ENCODE measurements around the gene CCSER1.
"Not testable (repeated sequence)": the region's sequence is repeated elsewhere in the genome, so short reads cannot be mapped to it uniquely, and the experiment has no call there.

Gene CCSER1

DNA sequence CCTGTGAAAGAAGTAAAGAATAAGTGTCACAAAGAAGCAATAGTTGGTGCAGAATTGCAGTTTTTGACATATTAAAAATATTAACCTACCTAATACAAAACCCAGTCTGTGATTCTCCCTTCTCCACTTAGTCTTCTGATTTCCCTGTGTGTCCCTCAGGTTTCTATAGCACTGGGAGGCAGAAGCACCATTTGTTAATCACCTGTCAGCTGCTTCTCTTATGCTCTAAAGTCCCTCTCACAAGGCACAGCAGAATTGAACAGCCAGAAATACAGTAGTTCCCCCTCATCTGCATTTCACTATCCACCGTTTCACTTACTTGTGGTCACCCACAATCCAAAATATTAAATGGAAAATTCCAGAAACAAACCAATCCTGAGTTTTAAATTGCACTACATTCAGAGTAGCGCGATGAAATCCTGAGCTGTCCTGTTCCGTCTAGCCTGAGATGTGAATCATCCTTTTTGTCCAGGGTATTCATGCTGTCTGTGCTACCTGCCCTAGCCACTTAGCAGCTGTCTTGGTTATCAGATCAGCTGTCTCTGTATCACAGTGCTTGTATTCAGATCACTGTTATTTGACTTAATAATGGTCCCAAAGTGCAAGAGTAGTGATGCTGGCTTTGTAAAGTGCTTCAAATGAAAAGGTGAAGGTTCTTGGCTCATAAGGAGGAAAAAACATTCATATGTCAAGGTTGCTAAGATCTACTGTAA is 1192.5 kb downstream of the CCSER1 start:
- FAIRE-seq, result no peak

DNA sequence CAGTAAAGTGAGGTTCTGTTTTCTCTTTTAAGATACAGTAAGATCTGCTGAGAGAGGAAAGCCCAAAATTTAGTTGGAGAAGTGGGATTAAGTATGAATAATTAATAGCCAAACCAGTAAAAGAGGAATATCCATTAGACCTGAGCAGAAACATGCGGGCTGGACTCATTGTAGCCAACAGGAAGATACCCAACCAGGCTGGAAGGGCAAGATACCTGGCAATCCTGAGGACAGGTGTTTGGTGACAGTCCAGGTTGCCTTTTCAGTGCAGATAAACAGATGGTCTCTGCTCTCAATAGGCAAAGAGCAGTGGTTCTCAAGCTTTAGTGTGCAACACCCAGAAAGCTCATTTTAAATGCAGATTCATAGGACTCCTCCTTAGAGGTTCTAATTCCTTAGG is 1195.8 kb downstream of the CCSER1 start:
- FAIRE-seq, result no peak

DNA sequence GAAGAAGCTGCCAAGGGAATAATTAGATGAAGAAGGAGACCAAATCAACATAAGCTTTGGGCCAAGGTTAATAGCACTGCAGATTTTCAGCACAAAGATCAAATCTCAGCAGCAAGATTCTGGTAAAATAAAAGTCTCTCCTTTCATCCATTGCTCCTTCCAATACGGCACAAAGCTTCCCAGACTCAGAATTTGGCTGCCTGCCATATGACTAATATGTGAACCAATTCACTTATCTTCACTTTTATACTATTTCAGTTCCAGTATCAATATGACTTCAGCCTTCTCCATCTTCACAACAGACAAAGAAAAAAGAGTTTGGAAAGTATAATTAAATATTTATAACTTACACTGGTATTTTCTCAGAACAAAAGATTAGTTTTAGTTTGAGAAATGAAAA is 1198.3 kb downstream of the CCSER1 start:
- FAIRE-seq, result no peak

DNA sequence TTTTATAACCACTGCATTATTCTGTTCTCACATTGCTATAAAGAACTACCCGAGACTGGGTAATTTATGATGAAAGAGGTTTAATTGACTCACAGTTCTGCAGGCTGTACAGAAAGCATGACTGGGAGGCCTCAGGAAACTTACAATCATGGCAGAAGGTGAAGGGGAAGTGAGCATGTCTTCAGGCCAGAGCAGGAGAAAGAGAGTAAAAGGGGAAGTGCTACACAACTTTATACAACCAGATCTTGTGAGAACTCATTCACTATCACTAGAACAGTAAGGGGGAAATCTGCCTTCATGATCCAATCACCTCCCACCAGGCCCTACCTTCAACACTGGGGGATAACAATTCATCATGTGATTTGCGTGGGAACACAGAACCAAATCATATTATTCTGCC is 1199.0 kb downstream of the CCSER1 start:
- not testable (repeated sequence) for FAIRE-seq

DNA sequence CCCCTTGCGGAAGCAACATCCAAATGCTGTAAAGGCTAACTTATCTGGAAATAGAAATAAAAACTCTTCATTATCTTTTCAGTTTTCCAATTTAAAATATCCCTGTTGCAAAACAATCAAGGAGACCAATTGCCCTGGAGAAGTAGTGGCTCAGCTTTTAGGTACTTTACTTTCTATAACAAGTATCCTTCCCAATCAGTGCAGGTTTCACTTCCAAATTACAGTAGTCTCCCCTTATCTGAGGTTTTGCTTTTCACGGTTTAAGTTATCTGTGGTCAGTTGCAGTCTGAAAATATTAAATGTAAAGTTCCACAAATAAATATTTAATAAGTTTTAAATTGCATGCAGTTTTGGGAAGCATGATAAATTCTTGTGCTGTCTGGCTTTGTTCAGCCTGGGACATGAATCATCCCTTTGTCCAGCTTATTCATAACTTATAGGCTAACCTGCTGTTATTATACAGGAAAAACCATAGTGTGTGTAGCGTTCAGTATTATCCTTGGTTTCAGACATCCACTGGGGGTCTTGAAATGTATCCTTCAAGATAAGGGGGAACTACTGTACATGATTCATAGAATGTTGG is 1203.5 kb downstream of the CCSER1 start:
- FAIRE-seq, result no peak

DNA sequence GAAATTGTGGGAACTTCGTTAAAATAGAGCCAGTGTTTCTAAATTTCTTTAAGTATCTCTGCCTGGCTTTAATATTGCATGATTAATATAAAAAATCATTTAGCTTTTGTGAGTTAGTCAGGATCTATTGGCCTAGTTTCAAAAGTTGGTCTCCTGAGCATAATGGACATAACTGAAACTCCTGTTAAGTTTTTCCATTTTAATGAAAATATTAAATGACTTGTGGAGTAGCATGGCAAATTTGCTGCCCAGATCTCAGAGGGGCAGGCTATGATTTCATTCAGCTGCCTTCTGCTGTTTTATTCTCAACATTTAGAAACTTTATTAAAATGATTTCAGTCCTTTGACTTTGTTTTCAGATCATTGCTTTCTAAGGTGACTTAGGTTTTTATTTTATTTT is 1213.6 kb downstream of the CCSER1 start:
- FAIRE-seq, result no peak

DNA sequence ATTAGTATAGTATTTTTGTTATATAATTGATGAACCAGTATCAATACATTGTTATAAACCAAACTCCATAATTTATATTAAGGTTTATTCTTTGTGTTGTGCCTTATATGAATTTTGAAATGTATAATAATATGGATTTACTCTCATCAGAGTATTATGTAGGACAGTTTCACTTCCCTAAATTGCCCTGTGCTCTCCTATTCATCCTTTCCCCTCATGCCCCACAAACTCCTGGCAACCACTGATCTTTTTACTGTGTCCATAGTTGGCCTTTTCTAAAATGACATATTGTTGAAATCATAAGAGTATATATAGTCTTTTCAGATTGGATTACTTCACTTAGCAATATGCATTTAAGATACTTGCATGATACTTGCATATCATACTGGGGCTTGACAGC is 1218.4 kb downstream of the CCSER1 start:
- no peak for FAIRE-seq

DNA sequence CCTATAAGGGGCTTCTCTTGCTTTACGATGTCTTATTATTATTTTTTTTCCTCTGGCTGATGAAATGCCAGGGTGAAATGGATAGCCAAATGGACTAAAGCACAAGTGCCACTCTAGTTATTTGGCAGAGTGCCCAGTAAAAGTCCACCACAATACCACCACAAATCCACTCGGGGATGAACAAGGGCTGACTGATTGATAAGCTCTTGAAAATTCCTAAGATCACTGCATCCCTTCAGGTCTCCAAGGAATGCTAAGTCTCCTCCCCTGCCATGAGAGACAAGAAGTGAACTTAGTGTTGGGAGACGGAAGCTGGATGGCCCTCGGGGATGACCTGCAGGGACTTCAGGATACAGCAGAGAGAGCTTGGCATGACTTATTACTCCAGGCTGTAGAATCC is 1229.3 kb downstream of the CCSER1 start:
- not testable (repeated sequence) for FAIRE-seq

DNA sequence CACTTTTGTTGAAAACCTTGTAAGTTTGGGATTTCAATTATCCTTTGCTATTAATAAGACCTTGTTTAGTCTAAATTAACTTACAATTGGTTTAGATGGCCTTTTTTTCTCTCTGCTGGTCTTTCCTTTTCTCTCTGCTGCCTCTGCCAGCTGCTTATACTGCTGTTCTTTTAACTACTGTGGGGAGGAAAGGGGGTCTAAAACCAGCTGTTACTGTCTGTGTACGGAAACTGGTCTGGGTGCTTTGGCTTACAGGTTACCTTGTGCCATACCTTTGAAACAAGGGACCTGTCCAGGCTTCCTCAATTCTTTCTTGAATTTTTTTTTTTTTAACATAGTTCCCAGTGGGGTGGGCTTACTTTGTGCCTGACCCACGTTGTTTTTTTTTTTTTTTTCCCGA is 1230.8 kb downstream of the CCSER1 start:
- FAIRE-seq, result not testable (repeated sequence)

DNA sequence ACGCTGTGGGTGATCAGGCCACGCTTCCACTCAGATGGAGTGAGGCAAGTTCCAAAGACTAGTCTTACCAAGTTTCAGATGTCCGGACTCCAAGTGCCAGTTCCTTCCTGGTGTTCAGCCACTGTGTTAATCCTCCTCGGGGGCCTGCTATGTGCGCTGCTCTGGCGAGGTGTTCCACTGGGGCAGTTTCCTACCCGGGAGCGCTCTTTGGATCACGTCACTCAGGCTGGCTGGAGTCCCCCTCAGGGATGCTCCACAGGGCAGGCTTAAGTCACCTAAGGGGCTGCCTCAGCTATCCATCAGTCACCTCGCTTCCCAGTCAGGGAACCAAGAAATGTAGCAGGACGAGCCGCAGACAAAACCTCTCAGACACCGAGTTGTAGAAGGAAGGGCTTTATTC is 1231.4 kb downstream of the CCSER1 start:
- not testable (repeated sequence) for FAIRE-seq

DNA sequence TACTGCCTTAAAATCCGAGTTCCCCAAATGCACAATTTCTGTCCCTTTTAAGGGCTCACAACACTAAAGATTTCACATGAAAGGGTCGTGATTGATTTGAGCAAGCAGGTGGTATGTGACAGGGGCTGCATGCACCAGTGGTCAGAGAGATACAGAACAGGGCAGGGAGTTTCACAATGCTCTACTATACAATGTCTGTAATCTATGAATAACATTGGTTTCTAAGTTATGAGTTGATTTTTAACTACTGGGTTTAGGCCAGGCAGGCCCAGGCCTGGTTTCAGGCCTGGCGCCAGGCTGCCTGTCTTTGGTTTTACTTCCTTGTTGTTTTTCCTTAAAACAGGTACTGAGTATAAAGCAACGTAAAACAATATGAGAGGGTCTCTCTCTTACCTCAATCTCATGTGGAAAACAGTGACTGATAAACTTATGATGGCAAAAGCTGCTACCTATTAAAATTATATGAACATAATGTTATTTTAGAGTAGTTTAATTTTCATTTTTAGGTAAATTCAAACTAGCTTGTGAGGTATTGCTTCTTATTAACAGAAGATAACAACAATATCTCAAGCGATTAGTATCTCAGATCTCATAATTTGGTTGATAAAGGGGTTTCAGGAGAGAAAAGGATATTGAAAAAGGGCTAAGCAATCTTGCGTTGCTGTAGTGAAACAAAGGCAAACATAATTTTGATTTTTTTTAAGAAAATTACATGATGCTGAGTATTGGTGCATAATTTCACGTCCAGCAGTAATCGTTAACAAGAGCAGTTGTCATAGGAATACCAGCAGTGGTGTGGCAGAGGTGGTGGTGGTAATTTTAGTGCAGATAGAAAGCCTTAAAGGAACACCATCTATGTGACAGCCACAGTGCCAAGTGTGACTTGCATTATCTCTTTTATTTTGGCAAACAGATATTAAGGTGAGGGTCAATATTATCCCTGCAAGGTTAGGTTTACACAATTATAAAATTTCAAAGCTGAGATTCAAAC is 1232.1 kb downstream of the CCSER1 start:
- FAIRE-seq, result no peak

DNA sequence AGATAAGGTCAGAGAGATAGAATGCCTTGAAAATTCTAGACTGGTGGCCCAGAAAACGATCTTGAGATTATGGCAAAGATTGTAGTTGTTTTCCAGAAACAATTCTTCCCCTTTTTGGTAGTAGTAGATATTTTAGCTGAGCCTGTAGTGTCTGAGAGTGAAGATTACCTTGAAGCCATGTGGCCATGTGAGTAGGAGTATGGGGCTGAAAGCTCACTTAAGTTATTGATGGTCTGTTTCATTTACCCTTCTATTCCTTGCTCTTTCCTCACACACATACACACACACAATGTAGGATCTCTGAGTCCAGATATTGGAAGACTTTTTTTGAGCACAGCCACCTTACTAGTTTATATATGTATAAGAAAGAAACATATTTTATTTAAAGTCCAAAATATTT is 1234.9 kb downstream of the CCSER1 start:
- no peak for FAIRE-seq

DNA sequence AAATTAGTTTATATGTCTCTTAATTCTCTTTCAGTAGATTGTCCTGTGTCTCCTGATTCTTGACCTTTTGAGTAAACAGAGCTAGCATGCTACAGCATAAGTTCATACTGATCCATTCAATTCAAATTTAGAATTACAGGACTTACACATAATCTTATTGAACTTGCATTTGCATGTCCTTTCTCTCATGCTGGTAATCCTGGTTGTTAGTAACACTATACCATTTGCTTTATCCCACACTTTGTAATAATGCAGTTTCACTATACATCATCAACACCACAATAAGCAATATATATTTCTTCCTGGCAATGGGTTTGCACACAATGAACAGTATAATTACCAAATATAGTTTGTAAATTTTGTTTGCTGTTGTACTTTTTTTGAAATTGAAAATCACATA is 1239.4 kb downstream of the CCSER1 start:
- no peak for FAIRE-seq

DNA sequence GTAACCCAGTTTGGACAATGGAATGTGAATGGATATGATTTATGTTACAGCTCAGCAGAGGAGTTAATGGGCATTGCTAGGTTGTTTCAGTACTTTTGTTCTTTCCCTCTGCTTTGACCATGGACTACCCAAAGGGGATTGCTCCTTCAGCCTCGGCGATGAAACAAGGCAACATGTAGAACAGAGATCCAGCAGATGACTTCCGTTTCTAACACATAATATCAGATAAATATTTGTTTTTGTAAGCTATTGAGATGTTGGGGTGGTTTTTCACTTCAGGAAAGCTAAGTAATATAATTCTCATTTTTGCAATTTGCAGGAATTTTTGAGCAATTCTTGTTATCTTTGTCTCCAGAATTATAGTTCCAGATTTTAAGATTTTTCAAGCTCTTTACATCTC is 1241.9 kb downstream of the CCSER1 start:
- FAIRE-seq, result no peak

DNA sequence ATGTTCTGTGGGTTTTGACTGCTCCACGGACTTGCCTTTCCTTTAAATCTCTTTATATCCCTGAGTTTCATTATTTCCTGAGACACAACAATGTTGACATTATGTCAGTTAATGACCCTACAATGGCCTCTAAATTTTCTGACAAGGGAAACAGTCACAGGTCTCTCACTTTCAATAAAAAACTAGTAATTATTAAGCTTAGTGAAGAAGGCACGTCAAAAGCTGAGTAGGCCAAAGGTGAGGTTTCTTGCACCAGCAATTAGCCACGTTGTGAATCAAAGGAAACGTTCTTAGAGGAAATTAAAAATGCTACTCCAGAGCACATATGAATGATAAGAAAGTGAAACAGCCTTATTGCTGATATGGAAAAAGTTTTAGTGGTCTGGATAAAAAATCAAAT is 1246.4 kb downstream of the CCSER1 start:
- no peak for FAIRE-seq

DNA sequence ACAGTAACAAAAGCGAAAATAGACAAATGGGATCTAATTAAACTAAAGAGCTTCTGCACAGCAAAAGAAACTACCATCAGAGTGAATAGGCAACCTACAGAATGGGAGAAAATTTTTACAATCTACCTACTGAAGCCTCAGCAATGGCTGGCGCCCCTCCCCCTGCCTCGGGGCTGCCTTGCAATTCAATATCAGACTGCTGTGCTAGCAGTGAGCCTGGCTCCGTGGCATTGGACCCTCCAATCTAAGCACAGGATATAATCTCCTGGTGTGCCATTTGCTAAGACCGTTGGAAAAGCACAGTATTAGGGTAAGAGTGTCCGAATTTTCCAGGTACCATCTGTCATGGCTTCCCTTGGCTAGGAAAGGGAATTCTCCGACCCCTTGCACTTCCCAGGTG is 1278.2 kb downstream of the CCSER1 start:
- FAIRE-seq, result not testable (repeated sequence)

DNA sequence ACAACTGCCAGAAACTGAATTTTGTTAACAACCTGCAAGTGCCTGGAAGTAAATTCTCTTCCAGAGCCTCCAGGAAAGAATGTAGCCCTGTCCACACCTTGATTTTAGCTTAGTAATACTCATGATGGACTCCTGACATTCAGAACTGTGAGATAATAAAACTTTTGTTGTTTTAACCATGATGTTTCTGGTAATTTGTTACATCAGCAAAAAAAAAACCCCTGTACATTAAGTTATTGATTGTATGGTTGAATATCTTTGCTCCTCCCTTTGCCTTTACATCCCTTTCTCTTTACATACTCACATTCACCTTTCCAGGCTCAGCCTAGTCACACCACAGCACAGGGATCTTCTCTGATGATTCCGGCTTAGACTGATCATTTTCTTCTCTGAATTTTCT is 1294.8 kb downstream of the CCSER1 start:
- no peak for FAIRE-seq

DNA sequence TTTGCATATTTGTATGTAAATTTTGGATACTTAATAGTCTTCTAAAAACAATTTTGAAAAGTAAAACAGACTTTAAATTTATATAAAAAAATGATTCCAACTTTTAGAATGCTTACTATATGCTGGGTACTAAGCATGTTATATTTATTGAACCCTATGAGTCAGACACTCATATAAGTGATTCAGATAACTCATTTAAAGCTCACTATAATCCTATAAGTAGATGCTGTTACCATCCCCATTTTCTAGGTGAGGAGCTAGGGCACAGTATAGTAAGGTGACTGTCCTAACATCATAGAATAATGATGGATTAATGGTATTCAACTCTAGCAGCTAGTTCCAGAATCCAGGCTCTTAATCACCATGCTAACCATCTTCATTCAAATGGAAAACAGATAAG is 1299.5 kb downstream of the CCSER1 start:
- no peak for FAIRE-seq

DNA sequence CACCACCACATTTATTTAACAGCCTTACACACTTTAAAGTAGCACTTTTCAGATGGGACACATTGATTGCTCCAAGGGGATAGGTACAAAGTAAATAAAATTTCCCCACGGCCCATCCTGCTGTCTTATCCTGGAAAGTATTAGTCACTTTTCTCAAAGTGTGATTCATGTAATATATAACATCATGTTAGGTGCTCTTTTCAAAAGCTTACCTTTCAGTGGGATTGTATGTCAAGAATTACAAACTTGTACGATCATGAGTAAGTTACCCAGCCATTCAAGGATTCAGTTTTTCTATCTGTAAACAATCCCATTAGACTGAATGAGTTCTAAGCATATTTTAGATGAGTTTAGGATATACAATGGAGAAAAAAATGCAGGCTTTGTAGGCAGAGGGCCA is 1300.0 kb downstream of the CCSER1 start:
- FAIRE-seq, result no peak

DNA sequence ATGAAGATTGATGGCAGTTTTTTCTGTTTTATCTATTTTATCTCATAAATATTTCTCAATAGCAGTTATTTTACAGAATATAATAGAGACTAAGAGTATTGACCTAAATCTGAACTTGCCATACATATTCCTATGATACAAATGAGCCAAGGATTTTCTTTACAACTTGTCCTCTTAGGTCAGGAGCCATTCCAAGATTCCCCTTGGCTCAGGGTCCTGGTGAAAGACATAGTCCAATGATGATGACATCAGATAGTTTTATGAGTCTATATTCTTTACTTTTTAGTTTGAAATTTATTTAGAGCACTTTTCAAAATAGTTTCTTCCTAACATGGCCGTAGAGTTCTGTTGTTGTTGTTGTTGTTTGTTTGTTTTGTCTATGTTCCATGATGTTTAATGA is 1307.4 kb downstream of the CCSER1 start:
- no peak for FAIRE-seq

DNA sequence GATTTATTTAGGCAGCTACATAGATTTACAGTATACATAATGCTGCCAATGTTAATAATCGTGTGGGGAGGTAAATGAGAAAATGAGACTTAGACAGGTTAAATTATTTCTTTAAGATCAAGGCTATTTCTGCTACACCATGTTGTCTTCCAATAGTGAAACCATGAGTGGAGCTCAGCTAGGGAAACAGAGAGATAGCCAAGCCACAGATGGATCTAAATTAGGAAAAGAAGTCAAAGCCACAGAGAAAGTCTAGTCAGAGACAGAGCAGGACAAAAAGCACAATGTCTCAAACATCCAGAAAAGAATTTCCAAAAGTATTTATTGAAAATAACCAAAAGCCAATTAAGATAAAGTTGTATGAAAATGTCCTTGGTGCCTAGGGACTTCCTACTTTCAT is 1309.4 kb downstream of the CCSER1 start:
- no peak for FAIRE-seq

DNA sequence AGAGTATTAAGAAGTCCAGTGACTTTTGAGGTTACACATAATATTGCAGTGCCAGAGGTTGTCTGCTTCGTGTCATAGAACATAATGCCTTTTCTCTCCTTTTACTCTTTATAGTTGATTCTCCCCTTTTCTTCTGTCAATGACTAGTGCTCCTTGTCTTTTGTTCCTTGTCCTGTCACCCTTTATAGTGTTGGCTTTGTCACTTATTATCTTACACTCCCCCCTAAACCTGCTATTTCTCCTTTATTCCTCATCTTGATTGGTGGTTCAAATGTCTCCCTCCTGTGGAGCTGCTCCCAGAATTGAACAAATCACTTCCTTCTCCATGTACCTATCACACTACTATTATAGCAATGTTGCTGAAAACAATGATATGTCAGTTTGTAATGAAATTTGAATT is 1320.0 kb downstream of the CCSER1 start:
- no peak for FAIRE-seq

DNA sequence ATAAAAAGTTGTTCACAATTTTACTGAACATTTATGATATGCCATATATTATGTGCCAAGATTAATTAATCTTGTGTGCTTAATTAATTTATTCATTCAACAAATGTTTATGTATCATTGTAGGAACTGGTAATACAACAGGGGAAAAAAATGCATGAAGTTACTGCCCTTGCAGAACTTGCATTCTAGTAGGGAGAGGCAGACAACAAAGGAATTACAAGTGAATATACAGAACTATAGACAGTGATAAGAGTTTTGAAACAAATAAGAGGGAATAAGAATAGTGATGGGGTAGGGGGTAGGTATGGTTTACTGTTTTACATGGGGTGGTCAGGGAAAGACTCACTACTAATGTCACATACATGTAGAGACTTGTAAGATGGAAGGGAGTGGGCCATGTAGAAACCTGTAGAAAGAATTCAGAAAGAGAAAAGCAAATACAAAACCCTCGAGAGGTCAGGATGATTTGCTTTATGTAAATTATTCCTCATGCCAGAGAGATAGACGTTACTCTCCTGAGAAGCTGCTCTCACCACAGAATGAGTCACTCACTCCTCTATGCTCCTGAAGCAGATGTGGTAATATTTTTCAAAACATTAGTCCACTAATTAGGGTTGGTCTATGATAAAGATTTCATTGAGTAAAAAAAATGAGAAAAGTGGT is 1321.6 kb downstream of the CCSER1 start:
- no peak for FAIRE-seq
